ENCODE measurements around the gene AKAP1. TPM values are rescaled to one million over a fixed set of nuclear protein-coding genes. Genes with fewer than 3 reads are reported as not detected.

Gene AKAP1
- total and polyA plus RNA-seq, 9 of the 15 experiments (the other 6 are each of a cell fraction or from before 2014, with no cell fraction given) = 12.9 to 63.8 (median 36.4) TPM

DNA sequence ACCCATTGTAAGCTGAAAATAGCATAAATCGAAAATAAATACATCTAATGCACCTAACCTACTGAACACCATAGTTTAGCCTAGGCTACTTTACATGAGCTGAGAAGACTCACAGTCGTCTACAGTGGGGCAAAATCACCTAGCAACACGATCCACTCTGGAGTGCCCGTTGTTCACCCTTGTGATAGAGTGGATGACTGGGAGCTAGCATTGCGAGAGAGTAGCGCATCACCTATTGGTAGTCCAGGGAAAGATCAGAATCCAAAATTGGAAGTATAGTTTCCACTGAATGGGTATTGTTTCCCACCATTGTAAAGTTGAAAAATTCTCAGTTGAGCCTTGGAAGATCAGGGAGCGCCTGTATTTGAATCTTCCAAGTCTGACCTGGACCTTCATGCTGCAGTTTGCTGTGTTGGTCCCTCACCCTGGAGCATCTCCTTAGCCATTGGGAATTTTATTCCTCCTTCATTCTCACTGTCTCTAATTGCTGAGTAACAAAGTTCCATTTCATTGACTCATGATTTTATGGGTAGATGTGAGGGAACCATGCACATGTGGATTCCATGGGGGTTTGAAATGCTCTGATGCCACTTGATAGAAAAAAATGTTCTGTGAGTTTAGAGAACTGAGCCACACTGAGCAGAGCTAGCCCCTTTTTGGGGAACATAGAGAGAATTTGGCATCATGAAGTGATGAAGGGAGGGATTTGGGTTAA lies 19.6 kb downstream of the AKAP1 start:
- Histone ChIP-seq H3K9me3 (replicated peaks; ENCODE audit: control insufficient read depth, insufficient read depth, low read depth, low read length) (no peaks in the 10 kb centered on the region), H3K4me1 (replicated peaks in 1 of 2; ENCODE audit: control insufficient read depth in 2 of 2, insufficient read depth in 2 of 2, low read length in 2 of 2) (peaks cover 28 to 31% of the 10 kb centered on the region in 2 experiments), H3K27ac (ENCODE audit: extremely low read depth, low read depth, low read length) (no peak overlapping the region), H3K36me3 (ENCODE audit: control insufficient read depth, insufficient read depth, low read length) (peaks cover 38% of the 10 kb centered on the region), H4K20me1 (replicated peaks; ENCODE audit: control insufficient read depth, insufficient read depth, low read length) (peaks cover 7% of the 10 kb centered on the region), H3K9me1 (ENCODE audit: control insufficient read depth, insufficient read depth, low read length) (peaks cover 4% of the 10 kb centered on the region), H2AFZ (ENCODE audit: low read depth, low read length) (no peak overlapping the region), H3K4me3 (no peak overlapping the region), H3K27me3 (ENCODE audit: control insufficient read depth in 2 of 2, insufficient read depth in 2 of 2, low read length in 2 of 2) (no peaks in the 10 kb centered on the region), H3K79me2 (ENCODE audit: control insufficient read depth, insufficient read depth, low read length) (peaks cover 62% of the 10 kb centered on the region), H3K4me2 (ENCODE audit: insufficient read depth, low read length) (no peak overlapping the region), H3K9ac (ENCODE audit: insufficient read depth in 1 of 2, low read depth in 2 of 2, low read length in 2 of 2) (no peak overlapping the region)
- intact Hi-C loops (cut with micrococcal nuclease) = no loop called here
- BruUV-seq (replicated peaks) = no TSS peak
- 74% methylated on average over 7 of the region's 7 CpGs for WGBS (ENCODE audit: insufficient coverage, low coverage, missing lambda C conversion rate)
- no peak for FAIRE-seq
- POLR2A ChIA-PET = interaction anchor here (0.6 to 0.9 kb wide), 4 partner anchors 14 to 148 kb away, joined by 3 read pairs; no protein-coding TSS in a partner anchor
- DNase-seq (ENCODE audit: extremely low read depth in 1 of 4, low spot score in 3 of 4) = no peak
- no peak for ATAC-seq
- CTCF ChIA-PET (ENCODE audit: low intra/inter-chr PET ratio) = no interaction called here
- in situ Hi-C loops (cut with MboI) = loop anchor here (5.0 kb wide), 1 partner anchor 87 kb away; no protein-coding TSS in a partner anchor
- TF ChIP-seq ZNF584 (CRISPR knock-in tag; IDR thresholded peaks at IDR 0.05; ENCODE audit: low read depth) (no peak), SIN3A (IDR thresholded peaks at IDR 0.05; ENCODE audit: borderline replicate concordance in 2 of 2, control insufficient read depth in 1 of 2, low read depth in 2 of 2, low read length in 2 of 2) (no peak), RBM25 (IDR thresholded peaks at IDR 0.05; ENCODE audit: low read depth, low read length, severe bottlenecking) (no peak), ETV5 (CRISPR knock-in tag; IDR thresholded peaks at IDR 0.05; ENCODE audit: low read depth) (no peak), PML (IDR thresholded peaks at IDR 0.05; ENCODE audit: low read length) (no peak), CBX2 (IDR thresholded peaks at IDR 0.05; ENCODE audit: insufficient read depth, low read length, poor library complexity, severe bottlenecking) (no peak)

Measured in K562 (cell line).